Stimulated activated CD4-positive, alpha-beta T cell treated with anti-CD3 and anti-CD28 coated beads, TNF-alpha, amount 100 ng/mL, for 48 hours (primary cell): ENCODE data around the gene SYT7.

ENCODE experiments used
- DNase-seq, 3 donors: peaks; one replicate each; pipeline ENCODE4 v3.0.0-alpha.2; 2020; ENCODE audit warnings: low read depth in 3 of 3

SYT7 gene

DNA sequence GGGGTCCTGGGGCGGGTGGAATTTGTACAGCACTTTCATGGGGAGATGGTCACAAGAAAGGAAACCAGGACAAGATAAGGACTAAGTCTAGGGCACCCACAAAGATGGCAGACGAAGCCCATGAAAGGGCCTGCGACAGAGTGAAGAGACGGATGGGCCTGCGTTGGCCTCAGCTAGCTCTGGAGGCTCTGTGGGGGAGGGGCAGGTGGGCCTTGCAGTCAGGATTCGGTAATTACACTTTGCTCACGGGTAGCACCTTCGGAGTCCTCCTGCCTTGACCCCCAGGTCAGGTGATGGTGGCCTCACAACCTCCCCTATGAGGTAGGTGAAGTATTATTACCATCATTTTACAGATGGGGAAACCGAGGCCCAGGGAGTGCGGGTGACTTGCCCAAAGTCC lies 65.2 kb downstream of the SYT7 start:
- DNase-seq = no peak

DNA sequence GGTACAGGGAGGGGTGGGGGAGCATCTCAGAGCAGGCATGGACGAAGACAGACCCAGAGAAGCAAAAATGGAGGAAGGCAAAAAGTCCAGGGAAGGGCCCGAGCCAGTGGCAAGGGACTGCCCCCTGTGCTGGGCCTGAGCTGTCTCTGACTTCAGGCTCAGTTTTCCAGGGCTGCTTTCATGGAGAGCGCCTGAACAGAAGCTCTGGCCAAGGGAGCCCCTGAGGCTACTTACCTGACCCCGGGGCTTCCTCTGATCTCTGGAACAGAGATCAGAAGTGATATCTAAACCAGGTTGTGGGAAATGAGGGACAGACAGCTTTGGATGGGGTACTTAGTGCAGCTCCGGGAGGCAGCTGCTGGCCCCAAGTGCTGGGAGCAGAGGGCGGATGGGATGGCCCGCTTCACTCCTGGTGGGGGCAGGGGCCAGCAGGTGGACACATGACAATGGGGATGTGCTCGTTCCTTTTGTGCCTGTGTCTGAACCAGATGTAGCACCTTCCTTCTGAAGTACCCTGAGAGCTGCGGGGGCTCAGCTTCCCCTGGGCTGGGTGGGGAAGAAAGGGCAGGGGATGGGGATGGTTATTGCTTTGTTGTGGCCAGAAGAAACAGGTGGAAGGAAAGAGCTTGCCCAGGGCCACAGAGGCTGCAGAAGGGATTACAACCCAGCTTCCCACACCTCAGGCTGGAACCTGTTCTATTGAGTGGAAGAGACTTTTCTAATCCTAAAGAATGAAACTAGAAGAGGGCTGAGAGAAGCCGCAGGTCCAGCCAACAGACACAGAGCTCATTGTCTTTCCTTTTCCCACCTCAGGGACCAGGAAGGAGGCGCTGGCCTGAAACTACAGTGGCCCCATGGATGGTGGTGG lies 66.6 kb downstream of the SYT7 start:
- no peak for DNase-seq

DNA sequence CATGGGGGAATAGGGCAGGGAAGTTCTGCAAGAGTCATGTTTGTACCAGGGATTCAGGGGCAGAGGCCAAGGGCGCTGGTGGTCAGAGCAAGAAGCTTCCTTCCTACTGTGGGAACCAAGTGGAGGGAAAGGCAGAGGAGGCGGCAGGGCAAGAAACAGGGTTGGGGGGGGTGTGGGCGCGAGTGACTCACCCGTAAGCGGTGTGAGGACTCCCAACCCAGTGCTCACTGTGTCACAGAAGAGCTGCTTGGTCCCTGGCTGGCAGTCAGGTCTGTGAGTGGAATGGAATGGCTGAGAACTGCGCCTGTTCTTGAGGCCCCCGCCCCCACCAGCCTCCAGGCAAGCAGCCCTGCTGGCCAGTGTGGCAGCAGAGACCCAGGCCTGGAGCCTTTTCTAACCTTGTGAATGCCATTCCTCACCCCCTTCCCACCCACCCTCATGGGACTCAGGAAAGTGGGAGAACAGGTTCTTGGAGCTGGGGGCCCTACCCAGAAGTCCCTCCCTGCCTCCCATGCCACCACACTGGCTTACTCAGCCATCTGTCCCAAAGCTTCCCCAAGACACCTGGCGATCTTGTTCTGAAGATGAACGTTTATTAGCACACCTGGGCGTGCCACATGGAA lies 67.6 kb downstream of the SYT7 start:
- DNase-seq = no peak

- DNase-seq = no peak
Measured at GRCh38 chr11:61512435-61512834, 68.4 kb downstream of the SYT7 start.

DNA sequence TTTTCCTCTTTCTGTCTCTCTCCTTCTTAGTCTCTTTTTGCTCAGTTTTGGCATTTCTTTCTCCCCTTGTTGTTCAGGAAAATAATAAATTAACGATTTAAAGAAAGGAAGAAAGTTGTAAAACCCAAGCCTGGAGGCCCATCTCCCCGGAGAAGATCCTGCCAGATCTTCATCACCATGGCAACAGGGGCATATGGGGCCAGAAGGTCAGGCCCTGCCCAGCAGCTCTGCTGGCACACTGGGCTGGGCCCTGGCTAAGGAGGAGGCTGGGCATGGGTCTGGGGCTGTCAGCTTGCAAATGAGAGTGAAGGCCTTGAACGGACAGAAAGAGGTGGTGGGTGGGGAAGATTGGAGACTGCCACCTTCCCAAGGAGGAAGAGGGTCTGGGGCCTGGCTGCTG lies 69.5 kb downstream of the SYT7 start:
- no peak for DNase-seq

- DNase-seq = no peak
Measured at GRCh38 chr11:61510974-61511373, 69.9 kb downstream of the SYT7 start.

- DNase-seq = no peak
Measured at GRCh38 chr11:61510166-61510919, 70.5 kb downstream of the SYT7 start.

- peak; percentile 41 to 69 (median 65) for DNase-seq
Measured at GRCh38 chr11:61509043-61510029, 71.5 kb downstream of the SYT7 start.

- peak in 2 of 3 donors; percentile 17 to 32 for DNase-seq
Measured at GRCh38 chr11:61507962-61508861, 72.7 kb downstream of the SYT7 start, which contains the start of gene LRRC10B. LRRC10B (plus strand) TSS chr11:61508749; CDS start chr11:61508999, 250 bp downstream.

GRCh38 chr11:61507012-61507768 lies 73.7 kb downstream of the SYT7 start:
- DNase-seq = no peak

DNA sequence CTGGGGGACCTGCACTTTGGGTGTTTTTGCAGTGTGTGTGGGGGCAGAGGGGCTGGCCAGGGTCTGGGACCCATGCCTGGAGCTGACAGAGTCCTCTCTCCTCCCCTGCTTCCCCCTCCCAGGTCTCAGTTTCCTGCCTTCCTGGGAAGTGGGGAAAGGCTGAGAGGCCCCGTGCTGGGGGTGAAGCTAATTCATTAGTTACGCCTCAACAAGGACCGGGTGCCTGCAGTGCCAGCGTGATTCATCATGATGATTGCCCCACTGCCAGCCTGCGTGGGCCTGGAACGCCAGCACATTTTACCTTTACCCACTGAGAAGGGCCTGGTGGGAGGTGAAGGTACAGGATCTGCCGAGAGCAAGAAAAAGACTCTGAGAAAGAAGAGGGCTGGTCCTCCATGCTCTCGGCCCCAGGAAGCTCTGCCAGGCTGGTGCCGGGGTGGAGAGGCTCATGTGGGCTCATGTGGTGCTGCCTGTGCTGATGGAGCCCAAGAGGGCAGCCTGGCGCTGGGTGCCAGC lies 75.2 kb downstream of the SYT7 start:
- no peak for DNase-seq

DNA sequence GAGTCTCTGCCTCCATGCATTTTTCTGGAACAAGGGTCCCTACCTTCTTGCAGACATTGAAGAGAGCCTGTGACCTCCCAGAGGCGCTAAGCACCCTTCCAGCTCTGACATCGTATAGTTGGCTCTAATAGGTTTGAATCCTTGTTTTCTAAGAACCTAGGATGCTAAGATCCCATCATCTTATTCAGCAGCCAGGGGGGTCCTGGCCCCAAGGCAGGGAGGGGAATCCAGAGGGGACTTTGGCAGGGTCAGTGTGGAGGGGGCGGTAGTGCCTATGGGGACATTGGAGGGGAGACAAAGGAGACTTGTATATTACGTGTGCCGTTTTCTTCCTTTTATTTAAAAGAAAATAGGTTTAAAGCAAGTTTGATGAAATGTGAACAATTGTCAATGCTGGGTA lies 75.8 kb downstream of the SYT7 start:
- DNase-seq = no peak

DNA sequence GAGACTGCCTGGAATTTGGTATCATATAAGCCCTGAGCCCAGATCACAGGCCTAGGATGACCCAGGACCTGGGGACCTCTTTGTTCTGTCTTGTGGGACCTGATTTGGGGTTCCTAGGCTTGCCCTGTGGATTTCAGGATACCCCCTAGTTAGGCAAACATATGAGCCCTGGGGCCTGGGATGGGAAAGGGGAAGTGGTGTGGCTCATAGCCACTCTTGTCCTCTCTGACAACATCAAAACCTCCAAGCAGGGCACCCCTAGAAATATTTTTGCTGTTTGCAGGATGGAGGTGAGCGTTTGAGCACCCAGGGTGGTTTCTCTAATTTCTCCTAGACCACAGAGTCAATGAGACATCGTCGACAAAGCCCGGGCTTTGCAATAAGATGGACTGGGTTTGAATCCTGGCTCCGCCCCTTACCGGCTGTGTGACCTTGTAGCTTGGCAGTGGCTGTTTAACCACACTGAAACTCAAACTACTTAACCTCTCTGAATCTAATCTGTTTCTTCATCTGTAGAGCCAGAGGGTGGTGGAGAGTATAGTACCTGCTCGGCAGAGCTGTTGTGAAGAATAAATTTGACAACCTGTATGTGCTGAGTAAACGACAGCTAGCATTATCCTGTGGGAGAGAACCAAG lies 77.6 kb downstream of the SYT7 start:
- no peak for DNase-seq

- no peak for DNase-seq
Measured at GRCh38 chr11:61502522-61502921, 78.4 kb downstream of the SYT7 start.

DNA sequence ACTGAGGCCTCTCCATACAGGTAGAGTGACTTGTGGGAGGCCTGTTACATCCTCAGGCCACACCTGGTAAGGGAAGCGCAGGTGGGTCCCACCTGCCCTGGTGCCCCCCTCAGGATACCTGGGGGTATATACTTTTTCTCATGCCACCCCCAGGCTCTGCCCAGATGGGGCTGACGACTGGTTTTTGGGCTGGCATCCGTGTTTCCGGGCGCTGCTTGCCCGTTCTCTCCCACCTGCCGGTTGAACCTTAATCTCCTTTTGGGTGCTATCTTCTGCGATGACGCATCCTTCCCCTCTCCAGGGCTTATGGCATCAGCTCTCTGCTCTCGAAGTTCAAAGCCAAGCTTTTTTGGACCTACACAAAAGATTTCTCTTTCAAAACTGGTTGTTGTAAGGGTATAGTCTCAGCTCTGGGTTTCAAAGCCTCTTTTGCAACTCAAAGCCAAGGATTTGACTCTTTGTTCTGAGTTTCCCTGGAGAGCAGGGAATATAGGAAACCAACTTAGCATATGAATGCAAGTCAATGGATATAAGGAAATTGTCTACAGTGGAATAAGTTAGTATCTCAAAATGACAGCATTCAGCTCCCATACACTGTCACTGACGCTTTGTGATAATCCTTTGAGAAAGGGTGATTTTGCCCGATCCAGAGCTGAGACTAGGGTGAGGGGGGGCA lies 80.9 kb downstream of the SYT7 start:
- DNase-seq = no peak

GRCh38 chr11:61498767-61499341 lies 82.0 kb downstream of the SYT7 start:
- no peak for DNase-seq

DNA sequence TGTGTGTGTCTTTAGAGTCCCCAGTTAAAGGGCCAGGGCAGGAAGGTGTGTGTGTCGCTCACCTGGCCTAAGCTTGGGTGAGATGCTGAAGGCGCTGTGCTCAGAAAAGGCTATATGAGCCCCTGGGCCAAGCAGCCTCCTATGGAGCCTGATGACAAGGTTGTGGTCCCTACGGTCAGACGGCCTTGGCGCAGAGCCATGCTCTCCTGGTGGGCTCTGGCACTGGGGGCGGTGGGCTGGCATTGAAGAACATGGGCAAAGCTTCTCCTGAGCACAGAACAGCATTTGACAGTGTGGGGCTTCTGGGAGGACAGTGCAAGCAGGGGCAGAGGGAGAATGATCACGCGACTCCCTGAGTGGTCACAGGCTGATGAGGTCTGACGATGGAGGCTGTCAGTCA lies 83.0 kb downstream of the SYT7 start:
- DNase-seq = no peak

GRCh38 chr11:61497473-61497872 lies 83.4 kb downstream of the SYT7 start:
- no peak for DNase-seq
